Mucosa of rectum (tissue), 2 donors: ENCODE measurements around the gene EVX1.

ENCODE experiments used
- H3K27ac ChIP-seq, 2 donors: one replicate each; pipeline ENCODE4 v1.7.0; 2013; ENCODE audit warnings: inconsistent platforms in 2 of 2, low read depth in 2 of 2, low read length in 2 of 2
- H3K27me3 ChIP-seq, 2 donors: one replicate each; pipeline ENCODE4 v1.7.0; 2013; ENCODE audit warnings: low read length in 2 of 2; ENCODE audit not compliant: control insufficient read depth in 2 of 2, insufficient read depth in 2 of 2
- H3K36me3 ChIP-seq, 2 donors: one replicate each; pipeline ENCODE4 v1.7.0; 2013; ENCODE audit warnings: low read length in 2 of 2; ENCODE audit not compliant: control insufficient read depth in 2 of 2, insufficient read depth in 2 of 2
- H3K4me1 ChIP-seq, 2 donors: one replicate each; pipeline ENCODE4 v1.7.0; 2013; ENCODE audit warnings: low read length in 2 of 2, mild to moderate bottlenecking in 1 of 2; ENCODE audit not compliant: control insufficient read depth in 2 of 2, insufficient read depth in 2 of 2
- H3K4me3 ChIP-seq, 2 donors: one replicate each; pipeline ENCODE4 v1.7.0; 2013; ENCODE audit warnings: low read length in 2 of 2
- H3K9ac ChIP-seq, 2 donors: one replicate each; pipeline ENCODE4 v1.7.0; 2013; ENCODE audit warnings: low read length in 2 of 2, low read depth in 1 of 2, mild to moderate bottlenecking in 1 of 2
- H3K9me3 ChIP-seq, 2 donors: one replicate each; pipeline ENCODE4 v1.7.0; 2013; ENCODE audit warnings: low read length in 2 of 2; ENCODE audit not compliant: control insufficient read depth in 2 of 2
- donor health status: healthy.
- donor health status: Normal muscosa, but diverticular disease.

The EVX1 gene

DNA sequence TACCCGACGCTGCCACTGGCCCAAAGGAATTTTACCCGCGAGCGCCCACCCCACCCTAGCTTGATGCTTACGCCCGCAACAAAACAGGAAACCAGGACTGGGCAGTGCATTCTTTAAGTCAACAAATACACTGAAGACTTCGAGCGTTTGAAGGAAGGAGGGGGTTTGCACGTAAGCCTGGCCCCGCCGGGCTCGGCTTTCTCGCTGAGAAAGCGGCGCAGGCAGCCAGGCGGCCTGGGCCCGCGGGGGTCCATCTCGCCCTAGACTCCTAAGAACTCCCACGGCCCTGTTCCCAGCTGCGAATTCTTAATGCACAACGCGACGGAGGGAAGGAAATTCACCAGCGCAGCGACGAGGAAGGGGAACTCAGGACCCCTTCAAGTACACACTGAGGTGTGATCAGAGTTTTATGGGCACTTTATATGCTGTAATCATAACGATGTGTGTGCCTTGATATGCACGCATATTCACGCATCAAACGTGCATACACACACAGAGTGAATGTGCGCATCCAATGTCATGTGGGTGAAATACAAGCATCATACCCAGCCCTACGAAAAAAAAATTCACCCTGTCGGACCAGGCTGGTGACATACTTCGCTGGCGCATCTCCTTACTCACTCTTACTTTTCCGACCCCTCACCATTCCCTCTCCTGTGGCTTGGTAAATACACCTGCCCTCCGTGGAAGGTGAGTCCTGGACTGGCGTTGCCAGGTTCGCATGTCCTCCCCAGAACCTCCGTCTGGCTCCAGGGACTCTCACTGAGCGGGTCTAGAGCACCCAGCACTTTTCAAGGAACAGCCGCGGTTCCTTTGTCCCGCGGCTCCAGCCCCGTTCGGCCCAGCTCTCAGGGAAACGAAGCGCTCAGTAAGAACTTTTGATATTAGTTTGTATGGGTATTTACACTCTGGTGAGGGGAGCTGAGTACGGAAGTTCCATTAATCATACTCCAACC, 37.0 kb upstream of the EVX1 start:
- Histone ChIP-seq H3K9ac (peak overlapping the region; percentile 92 to 94), H3K36me3 (no peaks in the 10 kb centered on the region), H3K9me3 (no peaks in the 10 kb centered on the region), H3K27ac (peak overlapping the region; percentile 95 to 97), H3K27me3 (peaks cover 10 to 31% of the 10 kb centered on the region in 2 donors), H3K4me1 (peaks cover 31 to 57% of the 10 kb centered on the region in 2 donors), H3K4me3 (peak overlapping the region; percentile 89 to 92)

DNA sequence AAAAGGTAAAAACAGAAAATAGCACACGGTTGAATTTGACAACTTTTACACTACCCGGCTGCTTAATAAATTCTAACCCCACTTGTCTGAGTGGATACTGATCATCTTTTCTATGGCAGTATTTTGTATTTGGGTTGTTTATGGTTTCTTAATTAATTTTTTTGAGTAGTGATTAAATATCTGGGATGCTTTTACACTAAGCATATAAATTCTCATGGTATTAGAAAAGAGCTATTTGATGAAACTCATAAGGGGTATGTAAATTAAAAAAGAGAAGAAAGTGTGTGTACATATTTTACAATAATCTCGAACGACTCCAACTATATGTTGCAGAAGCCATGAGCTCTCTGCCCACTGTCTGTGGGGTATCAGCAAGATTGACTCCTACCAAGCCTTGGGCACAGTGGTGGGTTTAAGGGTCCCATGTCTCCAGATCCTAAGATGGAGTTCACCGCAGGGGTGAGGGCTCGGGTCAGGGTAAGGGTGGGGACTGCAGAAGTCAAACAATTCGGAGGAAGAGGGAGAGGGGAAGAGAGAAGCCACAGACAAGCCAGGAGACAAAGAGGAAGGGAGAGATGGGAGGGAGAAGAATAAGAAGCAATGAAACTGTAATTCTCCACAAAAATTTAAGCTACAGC, 35.1 kb upstream of the EVX1 start:
- H3K27me3 ChIP-seq = peaks cover 12 to 28% of the 10 kb centered on the region in 2 donors
- peak overlapping the region; percentile 37 to 92 for H3K4me3 ChIP-seq

GRCh38 chr7:27208998-27209397, 33.6 kb upstream of the EVX1 start:
- no peaks in the 10 kb centered on the region for H3K9me3 ChIP-seq
- peak overlapping the region in 1 of 2 donors; percentile 80 for H3K27ac ChIP-seq
- no peak overlapping the region for H3K9ac ChIP-seq
- H3K4me1 ChIP-seq = peaks cover 41 to 58% of the 10 kb centered on the region in 2 donors
- peaks cover 12 to 28% of the 10 kb centered on the region in 2 donors for H3K27me3 ChIP-seq
- no peaks in the 10 kb centered on the region for H3K36me3 ChIP-seq
- H3K4me3 ChIP-seq = no peak overlapping the region

More for the DNA sequence above, 35.1 kb upstream of the EVX1 start:
- no peaks in the 10 kb centered on the region for H3K9me3 ChIP-seq
- peak overlapping the region; percentile 65 to 95 for H3K27ac ChIP-seq
- H3K9ac ChIP-seq = peak overlapping the region; percentile 63 to 92
- H3K4me1 ChIP-seq = peaks cover 41 to 60% of the 10 kb centered on the region in 2 donors
- no peaks in the 10 kb centered on the region for H3K36me3 ChIP-seq

DNA sequence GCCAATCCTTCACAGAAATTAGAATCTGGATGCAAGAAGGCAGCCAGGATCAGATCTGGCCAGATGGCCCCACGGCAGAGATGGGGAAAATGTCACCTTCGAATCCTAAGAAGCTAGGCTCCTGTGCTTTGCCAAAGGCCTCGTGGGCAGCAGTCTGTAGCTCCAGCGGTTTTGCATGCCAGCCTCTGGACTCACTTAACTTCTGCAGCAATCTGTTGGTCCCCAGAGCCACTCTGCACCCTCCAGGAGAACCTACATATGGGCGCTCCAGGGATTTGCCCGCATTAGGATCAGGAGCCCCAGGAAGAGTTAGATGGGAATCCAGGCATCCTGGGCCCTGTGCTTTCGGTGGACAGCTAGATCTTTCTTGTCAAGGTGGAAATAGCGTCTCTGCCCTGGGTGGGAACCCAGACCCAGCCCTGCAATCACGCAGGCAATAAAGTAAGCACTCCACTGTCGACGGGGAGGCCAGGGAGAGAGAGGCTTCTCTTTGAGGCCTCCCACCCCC, 32.6 kb upstream of the EVX1 start:
- H3K27me3 ChIP-seq = peaks cover 6 to 23% of the 10 kb centered on the region in 2 donors

DNA sequence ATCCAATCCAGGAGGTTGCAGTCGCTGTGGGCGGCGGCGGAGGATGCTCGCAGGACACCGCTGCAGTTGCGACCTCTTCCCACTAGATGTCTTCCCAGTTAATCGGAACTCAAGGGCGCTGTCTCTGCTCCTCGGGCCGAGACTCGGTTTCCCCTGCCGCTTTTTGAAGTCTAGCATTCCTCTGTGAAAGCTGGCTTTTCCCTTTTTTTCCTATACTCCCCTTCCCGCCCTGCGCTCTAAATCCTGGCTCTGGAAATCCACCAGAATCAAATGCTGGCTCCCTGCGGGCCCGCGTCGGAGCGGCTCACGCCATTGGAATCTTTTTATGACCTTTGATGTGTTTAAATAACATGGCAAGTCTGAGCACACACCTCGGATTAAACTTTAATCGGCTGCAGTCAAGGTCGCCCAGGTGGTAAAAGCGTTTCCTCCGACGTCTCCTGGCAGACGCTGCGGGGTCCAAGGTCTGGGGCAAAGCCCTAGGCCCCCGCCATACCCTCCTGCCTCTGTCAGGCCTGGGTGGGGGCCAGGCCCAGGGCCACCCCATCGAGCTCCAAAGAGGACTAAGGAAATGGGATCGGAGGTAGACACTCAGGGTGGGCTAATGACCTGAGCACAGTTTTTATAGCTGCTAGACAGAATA, 32.0 kb upstream of the EVX1 start:
- Histone ChIP-seq H3K4me3 (peak overlapping the region; percentile 51 to 71), H3K9me3 (no peaks in the 10 kb centered on the region), H3K4me1 (peaks cover 39 to 47% of the 10 kb centered on the region in 2 donors), H3K27me3 (peaks cover 4 to 19% of the 10 kb centered on the region in 2 donors), H3K27ac (peak overlapping the region; percentile 80 to 87), H3K36me3 (no peaks in the 10 kb centered on the region), H3K9ac (peak overlapping the region; percentile 26 to 62)

More for the DNA sequence above, 32.6 kb upstream of the EVX1 start:
- H3K9me3 ChIP-seq = no peaks in the 10 kb centered on the region
- peak overlapping the region; percentile 26 to 62 for H3K9ac ChIP-seq
- peak overlapping the region; percentile 51 to 71 for H3K4me3 ChIP-seq
- peaks cover 41 to 49% of the 10 kb centered on the region in 2 donors for H3K4me1 ChIP-seq
- H3K27ac ChIP-seq = peak overlapping the region; percentile 80 to 87
- no peaks in the 10 kb centered on the region for H3K36me3 ChIP-seq

DNA sequence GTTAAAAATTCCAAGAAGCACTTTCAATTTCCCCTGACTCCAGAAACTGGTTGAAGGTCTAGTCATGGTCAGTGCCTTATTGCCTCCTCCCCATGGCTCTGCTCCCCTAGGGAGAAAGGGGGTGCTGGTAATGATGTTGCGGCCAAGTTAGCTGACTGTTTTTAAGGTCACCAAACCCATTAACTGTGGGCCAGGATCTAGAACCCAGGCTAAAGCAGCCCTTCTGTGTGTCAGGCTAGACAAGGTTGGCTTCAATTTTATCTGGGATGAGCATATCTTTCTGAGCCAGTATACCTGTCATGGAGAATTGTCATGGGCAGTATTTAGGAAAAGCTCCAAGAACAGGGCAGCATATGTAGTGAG, 31.5 kb upstream of the EVX1 start:
- peak overlapping the region; percentile 51 to 71 for H3K4me3 ChIP-seq
- peak overlapping the region; percentile 80 to 87 for H3K27ac ChIP-seq

GRCh38 chr7:27211764-27212204, 30.8 kb upstream of the EVX1 start:
- H3K27me3 ChIP-seq = peaks cover 2 to 16% of the 10 kb centered on the region in 2 donors

More for the DNA sequence above, 31.5 kb upstream of the EVX1 start:
- H3K4me1 ChIP-seq = peaks cover 36 to 46% of the 10 kb centered on the region in 2 donors
- no peaks in the 10 kb centered on the region for H3K9me3 ChIP-seq
- no peaks in the 10 kb centered on the region for H3K36me3 ChIP-seq
- H3K9ac ChIP-seq = peak overlapping the region in 1 of 2 donors; percentile 62
- H3K27me3 ChIP-seq = peaks cover 2 to 14% of the 10 kb centered on the region in 2 donors

GRCh38 chr7:27212497-27213432, 29.8 kb upstream of the EVX1 start:
- no peak overlapping the region for H3K9ac ChIP-seq
- no peak overlapping the region for H3K4me3 ChIP-seq
- no peak overlapping the region for H3K27ac ChIP-seq
- peaks cover 34 to 40% of the 10 kb centered on the region in 2 donors for H3K4me1 ChIP-seq
- no peaks in the 10 kb centered on the region for H3K36me3 ChIP-seq
- H3K27me3 ChIP-seq = peaks cover 2 to 16% of the 10 kb centered on the region in 2 donors
- no peaks in the 10 kb centered on the region for H3K9me3 ChIP-seq

More at GRCh38 chr7:27211764-27212204, 30.8 kb upstream of the EVX1 start:
- no peaks in the 10 kb centered on the region for H3K9me3 ChIP-seq
- peaks cover 36 to 43% of the 10 kb centered on the region in 2 donors for H3K4me1 ChIP-seq
- H3K4me3 ChIP-seq = no peak overlapping the region
- no peaks in the 10 kb centered on the region for H3K36me3 ChIP-seq
- H3K27ac ChIP-seq = no peak overlapping the region
- H3K9ac ChIP-seq = no peak overlapping the region
